Activated naive CD8-positive, alpha-beta T cell (primary cell): ENCODE results near the gene LAYN.

ENCODE experiments used
- H3K27ac Mint-ChIP-seq: one replicate; pipeline ENCODE4 v1.8.0; 2021; ENCODE audit warnings: mixed read lengths
- H3K27me3 Mint-ChIP-seq: one replicate; pipeline ENCODE4 v1.8.0; 2021; ENCODE audit warnings: mixed read lengths
- H3K36me3 Mint-ChIP-seq: one replicate; pipeline ENCODE4 v1.8.0; 2021; ENCODE audit warnings: mixed read lengths
- H3K4me1 Mint-ChIP-seq: one replicate; pipeline ENCODE4 v1.8.0; 2021; ENCODE audit warnings: low read depth, mixed read lengths
- H3K4me3 Mint-ChIP-seq: one replicate; pipeline ENCODE4 v1.8.0; 2021; ENCODE audit warnings: mild to moderate bottlenecking, mixed read lengths
- H3K9me3 Mint-ChIP-seq: one replicate; pipeline ENCODE4 v1.8.0; 2021; ENCODE audit warnings: low read depth, mixed read lengths

LAYN gene

DNA sequence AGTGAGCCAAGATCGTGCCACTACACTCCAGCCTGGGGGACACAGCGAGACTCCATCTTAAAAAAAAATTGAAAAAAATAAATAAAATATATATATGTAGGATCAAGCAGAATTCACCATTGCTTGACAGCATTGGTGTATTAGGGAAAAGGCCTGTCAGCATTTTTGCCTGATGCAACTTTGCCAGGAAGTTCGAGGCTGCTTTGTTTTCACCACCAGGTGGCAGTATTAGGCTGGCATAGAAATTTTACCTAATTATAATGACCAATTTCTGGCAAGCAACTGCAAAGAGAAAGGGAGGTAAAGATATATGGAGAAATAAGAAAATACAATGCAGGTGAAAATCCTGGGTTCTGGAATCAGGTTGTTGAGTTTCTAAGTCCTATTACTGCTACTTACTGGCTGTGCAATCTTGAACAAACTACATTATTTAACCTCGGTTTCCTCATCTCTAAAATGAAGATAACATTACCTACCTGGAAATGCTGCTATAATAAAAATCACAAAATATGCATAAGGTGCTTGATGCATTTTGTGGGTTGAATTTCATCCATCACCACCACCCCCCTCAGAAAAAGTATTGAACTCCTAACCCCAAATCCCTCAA, 24.7 kb downstream of the LAYN start:
- Mint-ChIP-seq H3K4me3 (no peak overlapping the region), H3K27me3 (peaks cover under 1% of the 10 kb centered on the region), H3K4me1 (no peaks in the 10 kb centered on the region), H3K27ac (no peak overlapping the region), H3K9me3 (no peaks in the 10 kb centered on the region), H3K36me3 (peaks cover under 1% of the 10 kb centered on the region)

DNA sequence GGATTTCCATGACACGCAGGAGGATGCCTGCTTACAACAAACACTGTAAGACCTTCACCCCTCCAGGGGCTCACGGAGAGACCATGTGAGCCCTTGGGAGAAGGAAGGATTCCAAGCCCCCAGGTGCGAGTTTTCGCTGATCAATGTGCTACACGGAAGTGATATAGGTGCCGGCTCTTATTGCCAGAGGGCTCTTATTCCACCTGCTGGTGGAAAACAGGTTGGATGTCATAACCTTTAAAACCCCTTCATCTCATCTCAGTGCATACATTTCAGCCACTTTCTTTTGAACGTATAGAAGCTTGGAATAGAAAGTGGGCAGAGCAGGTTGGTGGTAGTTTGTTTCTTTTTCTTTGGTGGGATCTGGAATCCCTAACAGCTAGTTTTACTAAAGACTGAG, 25.8 kb downstream of the LAYN start:
- H3K36me3 Mint-ChIP-seq = no peaks in the 10 kb centered on the region
- no peak overlapping the region for H3K27ac Mint-ChIP-seq
- no peaks in the 10 kb centered on the region for H3K4me1 Mint-ChIP-seq
- no peaks in the 10 kb centered on the region for H3K9me3 Mint-ChIP-seq
- H3K4me3 Mint-ChIP-seq = no peak overlapping the region
- peaks cover 2% of the 10 kb centered on the region for H3K27me3 Mint-ChIP-seq

DNA sequence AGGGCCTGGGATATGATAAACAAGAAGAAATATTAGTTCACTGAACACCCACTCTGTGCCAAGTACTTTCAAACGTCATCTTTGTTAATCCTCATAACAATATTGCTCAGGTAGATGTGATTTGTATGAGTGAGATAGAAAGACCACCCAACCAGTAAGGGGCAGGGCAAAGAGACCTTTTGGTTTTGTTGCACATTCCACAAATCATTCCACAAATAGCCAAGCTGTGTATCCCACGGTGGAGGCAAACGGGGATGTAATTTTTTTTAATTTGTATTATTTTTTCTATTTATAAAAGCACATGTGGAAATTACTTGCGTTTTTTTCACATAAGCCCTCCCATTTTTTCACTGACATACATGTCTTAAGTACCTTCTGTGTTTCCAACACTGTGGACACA, 29.0 kb downstream of the LAYN start:
- Mint-ChIP-seq H3K27me3 (peaks cover 4% of the 10 kb centered on the region), H3K4me1 (no peaks in the 10 kb centered on the region), H3K36me3 (no peaks in the 10 kb centered on the region), H3K27ac (no peak overlapping the region), H3K4me3 (no peak overlapping the region), H3K9me3 (no peaks in the 10 kb centered on the region)

- Mint-ChIP-seq H3K36me3 (no peaks in the 10 kb centered on the region), H3K27me3 (peaks cover 4% of the 10 kb centered on the region), H3K4me1 (no peaks in the 10 kb centered on the region), H3K27ac (no peak overlapping the region), H3K9me3 (no peaks in the 10 kb centered on the region), H3K4me3 (no peak overlapping the region)
Observed at GRCh38 chr11:111570796-111571195, 30.3 kb downstream of the LAYN start.

- no peaks in the 10 kb centered on the region for H3K9me3 Mint-ChIP-seq
- no peak overlapping the region for H3K4me3 Mint-ChIP-seq
- no peak overlapping the region for H3K27ac Mint-ChIP-seq
- no peaks in the 10 kb centered on the region for H3K36me3 Mint-ChIP-seq
- H3K27me3 Mint-ChIP-seq = peaks cover 4% of the 10 kb centered on the region
- no peaks in the 10 kb centered on the region for H3K4me1 Mint-ChIP-seq
Observed at GRCh38 chr11:111571829-111572501, 31.4 kb downstream of the LAYN start.

- Mint-ChIP-seq H3K4me3 (no peak overlapping the region), H3K4me1 (no peaks in the 10 kb centered on the region), H3K27ac (no peak overlapping the region), H3K9me3 (no peaks in the 10 kb centered on the region), H3K36me3 (no peaks in the 10 kb centered on the region), H3K27me3 (peaks cover 4% of the 10 kb centered on the region)
Observed at GRCh38 chr11:111572581-111572980, 32.1 kb downstream of the LAYN start.

DNA sequence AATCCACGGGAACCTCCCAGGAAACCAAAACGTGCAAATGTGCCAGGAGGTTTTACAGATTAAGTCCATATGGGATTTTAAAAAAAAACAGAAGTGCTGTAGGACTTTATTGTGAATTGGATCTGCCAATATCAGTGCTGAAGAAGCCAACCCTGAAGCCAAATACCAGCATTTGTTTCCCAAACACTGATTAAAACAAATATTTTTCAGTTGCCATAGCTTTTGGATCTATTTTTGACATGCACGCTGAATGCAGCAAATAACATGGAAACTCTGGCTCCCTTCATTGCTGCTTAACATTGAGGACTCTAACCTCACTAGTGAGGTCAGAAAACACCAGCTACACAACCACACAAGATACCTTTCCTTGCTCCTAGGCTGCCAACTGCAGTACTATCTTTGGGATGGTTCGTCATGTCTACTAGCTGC, 33.3 kb downstream of the LAYN start:
- Mint-ChIP-seq H3K27ac (no peak overlapping the region), H3K9me3 (no peaks in the 10 kb centered on the region), H3K27me3 (peaks cover 4% of the 10 kb centered on the region), H3K4me3 (no peak overlapping the region), H3K4me1 (no peaks in the 10 kb centered on the region), H3K36me3 (no peaks in the 10 kb centered on the region)

DNA sequence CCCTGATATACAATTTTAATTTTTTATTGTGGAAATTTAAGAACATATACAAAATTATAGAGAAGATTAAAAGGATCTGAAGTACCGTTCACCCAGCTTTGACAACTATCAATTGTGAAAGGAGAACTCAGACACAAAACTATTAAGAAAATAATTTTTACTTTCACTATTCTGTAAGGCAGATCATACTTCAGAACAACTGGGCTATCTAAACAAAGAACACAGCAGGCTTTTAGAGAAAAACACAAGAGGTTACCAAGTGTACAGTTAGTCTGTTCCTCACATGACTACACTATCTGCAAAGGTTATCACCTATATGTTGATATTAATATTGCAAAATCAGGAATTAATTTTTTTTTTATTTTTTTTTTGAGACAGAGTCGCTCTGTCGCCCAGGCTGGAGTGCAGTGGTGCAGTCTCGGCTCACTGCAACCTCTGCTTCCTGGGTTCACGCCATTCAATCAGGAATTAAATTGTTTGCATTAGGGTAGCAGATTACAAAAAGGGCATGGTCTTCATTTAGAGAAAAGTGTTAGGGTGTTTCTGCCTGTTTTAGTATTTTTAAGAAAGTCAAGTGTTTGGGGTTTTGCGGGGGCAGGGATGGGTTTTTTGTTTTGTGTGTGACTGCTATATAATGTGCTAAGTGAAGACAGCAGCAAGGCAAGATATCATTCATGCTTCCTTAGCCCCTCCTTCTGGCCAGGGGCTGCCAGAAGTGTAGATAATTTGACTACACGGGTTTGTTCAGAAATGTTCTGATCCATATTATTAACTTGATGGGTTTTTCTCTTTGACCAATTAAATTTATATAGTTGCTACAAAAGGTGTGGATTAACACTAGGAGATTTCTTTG, 34.1 kb downstream of the LAYN start:
- Mint-ChIP-seq H3K4me3 (no peak overlapping the region), H3K4me1 (no peaks in the 10 kb centered on the region), H3K27ac (no peak overlapping the region), H3K36me3 (no peaks in the 10 kb centered on the region), H3K9me3 (no peaks in the 10 kb centered on the region), H3K27me3 (peaks cover 4% of the 10 kb centered on the region)

DNA sequence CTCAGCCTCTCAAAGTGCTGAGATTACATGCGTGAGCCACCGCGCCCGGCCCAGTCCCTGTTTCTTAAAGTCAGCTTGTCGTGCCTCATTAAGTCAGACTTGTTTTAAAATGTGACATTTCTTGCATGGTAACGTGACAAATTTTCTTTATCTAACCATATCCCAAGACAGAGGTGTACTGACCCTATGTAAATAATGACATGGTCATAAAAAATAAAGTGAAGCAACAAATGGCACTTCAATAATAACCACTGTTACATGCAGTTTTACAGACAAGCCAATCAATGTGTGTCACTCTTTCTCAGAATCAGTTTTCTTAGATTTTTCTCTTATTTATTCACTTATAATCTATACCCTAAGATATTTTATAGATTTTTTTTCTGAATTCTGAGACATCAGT, 35.2 kb downstream of the LAYN start:
- no peaks in the 10 kb centered on the region for H3K9me3 Mint-ChIP-seq
- peaks cover 3% of the 10 kb centered on the region for H3K27me3 Mint-ChIP-seq
- no peaks in the 10 kb centered on the region for H3K4me1 Mint-ChIP-seq
- no peak overlapping the region for H3K27ac Mint-ChIP-seq
- no peaks in the 10 kb centered on the region for H3K36me3 Mint-ChIP-seq
- no peak overlapping the region for H3K4me3 Mint-ChIP-seq

DNA sequence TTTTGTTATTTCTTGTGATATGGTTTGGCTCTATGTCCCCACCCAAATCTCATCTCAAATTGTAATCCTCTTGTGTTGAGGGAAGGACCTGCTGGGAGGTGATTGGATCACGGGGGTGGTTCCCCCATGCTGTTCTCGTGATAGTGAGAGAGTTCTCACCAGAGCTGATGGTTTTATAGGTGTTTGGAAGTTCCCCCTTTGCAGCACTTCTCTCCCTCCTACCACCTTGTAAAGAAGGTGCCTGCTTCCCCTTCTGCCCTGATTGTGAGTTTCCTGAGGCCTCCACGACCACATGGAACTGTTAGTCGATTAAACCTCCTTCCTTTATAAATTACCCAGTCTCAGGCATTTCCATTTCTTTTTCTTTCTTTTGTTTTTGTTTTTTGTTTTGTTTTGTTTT, 37.3 kb downstream of the LAYN start:
- Mint-ChIP-seq H3K9me3 (no peaks in the 10 kb centered on the region), H3K27ac (no peak overlapping the region), H3K27me3 (peaks cover 3% of the 10 kb centered on the region)

GRCh38 chr11:111581341-111581740, 40.8 kb downstream of the LAYN start:
- Mint-ChIP-seq H3K9me3 (no peaks in the 10 kb centered on the region), H3K27ac (no peak overlapping the region), H3K27me3 (no peaks in the 10 kb centered on the region), H3K4me3 (no peak overlapping the region), H3K4me1 (peaks cover under 1% of the 10 kb centered on the region), H3K36me3 (no peaks in the 10 kb centered on the region)

More for the DNA sequence above, 37.3 kb downstream of the LAYN start:
- Mint-ChIP-seq H3K4me1 (no peaks in the 10 kb centered on the region), H3K4me3 (no peak overlapping the region), H3K36me3 (no peaks in the 10 kb centered on the region)

GRCh38 chr11:111582163-111582562, 41.6 kb downstream of the LAYN start:
- H3K4me3 Mint-ChIP-seq = no peak overlapping the region
- no peak overlapping the region for H3K27ac Mint-ChIP-seq
- H3K4me1 Mint-ChIP-seq = peaks cover 1% of the 10 kb centered on the region
- H3K27me3 Mint-ChIP-seq = no peaks in the 10 kb centered on the region
- H3K9me3 Mint-ChIP-seq = no peaks in the 10 kb centered on the region
- no peaks in the 10 kb centered on the region for H3K36me3 Mint-ChIP-seq

DNA sequence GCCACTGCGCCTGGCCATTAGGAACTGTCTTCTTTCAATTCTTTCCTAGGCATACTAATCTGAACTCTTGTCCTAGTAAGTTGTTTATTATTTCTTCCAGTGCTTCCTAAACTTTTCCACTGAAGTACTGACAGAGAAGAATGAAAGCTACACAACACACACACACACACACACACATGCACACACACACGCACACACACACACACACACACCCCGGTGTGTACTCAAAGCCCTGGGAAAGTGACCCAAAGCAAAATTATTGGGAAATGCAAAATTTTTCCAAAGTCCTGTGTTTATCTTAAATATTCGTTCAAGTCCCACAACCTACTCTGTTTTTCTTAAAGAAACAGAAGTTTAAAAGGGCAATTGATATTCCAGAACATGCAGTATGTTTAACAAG, 42.4 kb downstream of the LAYN start:
- H3K36me3 Mint-ChIP-seq = no peaks in the 10 kb centered on the region
- no peak overlapping the region for H3K27ac Mint-ChIP-seq
- no peaks in the 10 kb centered on the region for H3K9me3 Mint-ChIP-seq
- H3K4me3 Mint-ChIP-seq = no peak overlapping the region
- peaks cover 1% of the 10 kb centered on the region for H3K4me1 Mint-ChIP-seq
- no peaks in the 10 kb centered on the region for H3K27me3 Mint-ChIP-seq

DNA sequence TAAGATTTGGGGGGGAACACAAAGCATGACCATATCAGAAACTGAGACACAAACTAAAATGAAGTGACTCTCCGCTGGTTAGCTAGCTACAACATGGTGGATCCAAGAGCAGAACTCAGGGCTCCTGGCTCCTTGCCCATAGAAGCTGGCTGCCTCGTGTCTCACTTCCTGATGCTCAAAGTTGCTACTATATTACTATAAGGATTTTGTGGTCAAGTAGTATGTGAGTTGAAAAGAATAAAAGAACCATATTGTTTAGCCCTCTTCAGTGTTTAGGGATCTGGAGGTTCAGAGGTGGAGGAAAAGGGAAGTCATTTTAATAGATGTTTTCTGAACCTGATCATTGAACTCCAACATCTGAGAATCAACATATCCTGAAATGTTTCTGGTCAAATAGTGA, 44.9 kb downstream of the LAYN start:
- Mint-ChIP-seq H3K9me3 (no peaks in the 10 kb centered on the region), H3K36me3 (no peaks in the 10 kb centered on the region), H3K4me1 (peaks cover 1% of the 10 kb centered on the region), H3K27me3 (no peaks in the 10 kb centered on the region), H3K27ac (no peak overlapping the region), H3K4me3 (no peak overlapping the region)

GRCh38 chr11:111586388-111586831, 45.9 kb downstream of the LAYN start:
- Mint-ChIP-seq H3K27me3 (no peaks in the 10 kb centered on the region), H3K27ac (no peak overlapping the region), H3K36me3 (no peaks in the 10 kb centered on the region), H3K9me3 (no peaks in the 10 kb centered on the region), H3K4me1 (peaks cover 1% of the 10 kb centered on the region), H3K4me3 (no peak overlapping the region)
